Caco-2 (cell line): ENCODE measurements around the gene CDAN1. TPM values are rescaled to one million over a fixed set of nuclear protein-coding genes. Genes with fewer than 3 reads are reported as not detected.
A peak's percentile ranks its signal among the peaks of the same experiment; 100 is the strongest.

Source experiments
- BruUV-seq: library from RNA; stranded (reverse); fragments of 400-500 nt; replicated peaks from 2 replicates; lab custom pipeline; 2021; lab: Mats Ljungman, UMichigan
- CTCF ChIA-PET: fragments of 300-600 bp; sonication (Branson Sonifier 250); formaldehyde crosslinking; loops from one replicate; lab custom pipeline; 2022; ENCODE audit warnings: antibody characterized with exemption; lab: Charles Lee
- POLR2A ChIA-PET: fragments of 300-600 bp; sonication (Branson Sonifier 250); formaldehyde crosslinking; loops from one replicate; lab custom pipeline; 2022; ENCODE audit warnings: antibody characterized with exemption; lab: Charles Lee
- DNase-seq, 2 experiments: peaks; one replicate each; pipeline versions ENCODE4 v3.0.0 to v3.0.0-alpha.2; 2020 to 2022
- H3K27me3 ChIP-seq: replicated peaks from 2 replicates; pipeline ENCODE4 v1.6.0; 2011; ENCODE audit warnings: low read length; ENCODE audit not compliant: control insufficient read depth, insufficient read depth
- H3K36me3 ChIP-seq: 2 replicates; pipeline ENCODE4 v1.5.1; 2011; ENCODE audit warnings: low read length; ENCODE audit not compliant: control insufficient read depth, insufficient read depth
- H3K4me1 ChIP-seq: fragments of 250-450 bp; sonication (Bioruptor Pico); 2 replicates; pipeline ENCODE4 v1.5.1; 2020; ENCODE audit warnings: mild to moderate bottlenecking
- H3K4me3 ChIP-seq: 2 replicates; pipeline ENCODE4 v1.5.1; 2011; ENCODE audit warnings: low read depth, mild to moderate bottlenecking, control low read depth, low read length
- H3K9me3 ChIP-seq: fragments of 250-450 bp; sonication (Bioruptor Pico); 2 replicates; pipeline ENCODE4 v1.5.1; 2020; ENCODE audit warnings: mild to moderate bottlenecking, moderate library complexity
- H3K27ac Mint-ChIP-seq: one replicate; pipeline ENCODE4 v1.8.0; 2022; ENCODE audit warnings: mixed read lengths; ENCODE audit not compliant: unreplicated experiment
- H3K27me3 Mint-ChIP-seq: one replicate; pipeline ENCODE4 v1.8.0; 2022; ENCODE audit warnings: mixed read lengths; ENCODE audit not compliant: insufficient read depth, unreplicated experiment
- H3K36me3 Mint-ChIP-seq: one replicate; pipeline ENCODE4 v1.8.0; 2022; ENCODE audit warnings: mild to moderate bottlenecking, mixed read lengths; ENCODE audit not compliant: insufficient read depth, unreplicated experiment
- H3K4me1 Mint-ChIP-seq: one replicate; pipeline ENCODE4 v1.8.0; 2022; ENCODE audit warnings: low read depth, mixed read lengths; ENCODE audit not compliant: unreplicated experiment
- H3K4me3 Mint-ChIP-seq: one replicate; pipeline ENCODE4 v1.8.0; 2022; ENCODE audit warnings: mild to moderate bottlenecking, moderate library complexity, mixed read lengths; ENCODE audit not compliant: unreplicated experiment
- H3K9me3 Mint-ChIP-seq: one replicate; pipeline ENCODE4 v1.8.0; 2022; ENCODE audit warnings: mixed read lengths; ENCODE audit not compliant: unreplicated experiment
- intact Hi-C: fragments of 100-400 bp; cut with micrococcal nuclease; formaldehyde crosslinking; loops from one replicate; pipeline ENCODE4 v1.10.0; 2022; ENCODE audit not compliant: unreplicated experiment
- total RNA-seq: library from RNA; stranded (reverse); gene quantifications from 2 replicates; pipeline ENCODE4 v1.2.3, GENCODE V29; 2022
- TF ChIP-seq, protein P1 (sequence below), 2 experiments: fragments of 200-600 bp in 1 of 2; IDR thresholded peaks; 1 replicate in 1 of 2; 2 replicates in 1 of 2; pipeline versions ENCODE4 v1.5.1 to v1.8.0; 2011 to 2022; ENCODE audit warnings: antibody characterized with exemption in 1 of 2, control low read depth in 1 of 2, inconsistent platforms in 1 of 2, low read depth in 1 of 2, low read length in 1 of 2, mild to moderate bottlenecking in 1 of 2, moderate library complexity in 1 of 2; ENCODE audit not compliant: insufficient read depth in 1 of 2, severe bottlenecking in 1 of 2, unreplicated experiment in 1 of 2

The CDAN1 gene
- total RNA-seq, 1 experiment from 2014 or later, result 29.4 TPM

GRCh38 chr15:42735382-42736165, 1.4 kb downstream of the CDAN1 start:
- CTCF ChIA-PET, result no interaction called here
- Mint-ChIP-seq H3K4me1 (no peaks in the 10 kb centered on the region), H3K4me3 (peak overlapping the region; percentile 76), H3K27ac (no peak overlapping the region), H3K9me3 (no peaks in the 10 kb centered on the region), H3K36me3 (peaks cover 44% of the 10 kb centered on the region), H3K27me3 (no peaks in the 10 kb centered on the region)
- Histone ChIP-seq H3K9me3 (no peaks in the 10 kb centered on the region), H3K36me3 (peaks cover under 1% of the 10 kb centered on the region; the same call in 1 of the 2 replicates), H3K4me3 (peak overlapping the region; percentile 69), H3K27me3 (no peaks in the 10 kb centered on the region), H3K4me1 (no peaks in the 10 kb centered on the region; the same call in 1 of the 2 replicates)
- TF ChIP-seq, protein P1, sequence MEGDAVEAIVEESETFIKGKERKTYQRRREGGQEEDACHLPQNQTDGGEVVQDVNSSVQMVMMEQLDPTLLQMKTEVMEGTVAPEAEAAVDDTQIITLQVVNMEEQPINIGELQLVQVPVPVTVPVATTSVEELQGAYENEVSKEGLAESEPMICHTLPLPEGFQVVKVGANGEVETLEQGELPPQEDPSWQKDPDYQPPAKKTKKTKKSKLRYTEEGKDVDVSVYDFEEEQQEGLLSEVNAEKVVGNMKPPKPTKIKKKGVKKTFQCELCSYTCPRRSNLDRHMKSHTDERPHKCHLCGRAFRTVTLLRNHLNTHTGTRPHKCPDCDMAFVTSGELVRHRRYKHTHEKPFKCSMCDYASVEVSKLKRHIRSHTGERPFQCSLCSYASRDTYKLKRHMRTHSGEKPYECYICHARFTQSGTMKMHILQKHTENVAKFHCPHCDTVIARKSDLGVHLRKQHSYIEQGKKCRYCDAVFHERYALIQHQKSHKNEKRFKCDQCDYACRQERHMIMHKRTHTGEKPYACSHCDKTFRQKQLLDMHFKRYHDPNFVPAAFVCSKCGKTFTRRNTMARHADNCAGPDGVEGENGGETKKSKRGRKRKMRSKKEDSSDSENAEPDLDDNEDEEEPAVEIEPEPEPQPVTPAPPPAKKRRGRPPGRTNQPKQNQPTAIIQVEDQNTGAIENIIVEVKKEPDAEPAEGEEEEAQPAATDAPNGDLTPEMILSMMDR (IDR thresholded peaks at IDR 0.05; ENCODE audit: insufficient read depth in 1 of 2, low read depth in 1 of 2, low read length in 1 of 2, severe bottlenecking in 1 of 2, unreplicated experiment in 1 of 2), result no peak
- POLR2A ChIA-PET, result no interaction called here
- intact Hi-C loops, result no loop called here
- DNase-seq, result no peak
- TSS peak; percentile 39 for BruUV-seq

- BruUV-seq, result no TSS peak
- TF ChIP-seq, protein P1 (IDR thresholded peaks at IDR 0.05; ENCODE audit: insufficient read depth in 1 of 2, low read depth in 1 of 2, low read length in 1 of 2, severe bottlenecking in 1 of 2, unreplicated experiment in 1 of 2), result no peak
- intact Hi-C loops, result no loop called here
- Histone ChIP-seq H3K27me3 (no peaks in the 10 kb centered on the region), H3K4me1 (no peaks in the 10 kb centered on the region; the same call in 1 of the 2 replicates), H3K9me3 (no peaks in the 10 kb centered on the region), H3K36me3 (peaks cover 4% of the 10 kb centered on the region), H3K4me3 (no peak overlapping the region)
- Mint-ChIP-seq H3K4me3 (peak overlapping the region; percentile 56), H3K27me3 (no peaks in the 10 kb centered on the region), H3K27ac (no peak overlapping the region), H3K4me1 (no peaks in the 10 kb centered on the region), H3K36me3 (peaks cover 50% of the 10 kb centered on the region), H3K9me3 (no peaks in the 10 kb centered on the region)
- ChIA-PET CTCF (no interaction called here), POLR2A (interaction anchor here (0.6 kb wide), 1 partner anchor 197 kb away, joined by 3 read pairs; no protein-coding TSS in a partner anchor)
- no peak for DNase-seq
Measured at GRCh38 chr15:42734076-42734672, 2.8 kb downstream of the CDAN1 start.

DNA sequence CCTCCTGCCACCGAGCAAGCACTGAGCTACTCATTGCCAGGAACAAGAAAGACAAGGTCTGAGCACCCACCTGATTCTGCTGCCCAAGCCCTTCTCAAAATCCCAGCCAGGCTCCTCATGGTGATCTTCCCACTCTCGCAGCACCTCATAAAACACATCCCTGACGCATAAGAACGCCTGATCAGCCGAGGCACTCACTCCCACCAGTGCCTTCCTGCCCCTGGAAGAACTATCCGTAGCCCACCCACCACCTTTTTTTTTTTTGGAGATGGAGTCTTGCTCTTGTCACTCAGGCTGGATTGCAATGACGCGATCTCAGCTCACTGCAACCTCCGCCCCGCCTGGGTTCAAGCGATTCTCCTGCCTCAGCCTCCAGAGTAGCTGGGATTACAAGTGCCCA, 3.9 kb downstream of the CDAN1 start:
- H3K27ac Mint-ChIP-seq, result no peak overlapping the region
- peaks cover 53% of the 10 kb centered on the region for H3K36me3 Mint-ChIP-seq
- POLR2A ChIA-PET, result no interaction called here

More for the DNA sequence above, 3.9 kb downstream of the CDAN1 start:
- no peak overlapping the region for H3K4me3 ChIP-seq
- no TSS peak for BruUV-seq
- H3K9me3 Mint-ChIP-seq, result no peaks in the 10 kb centered on the region
- no peaks in the 10 kb centered on the region for H3K27me3 Mint-ChIP-seq
- H3K9me3 ChIP-seq, result no peaks in the 10 kb centered on the region
- no peaks in the 10 kb centered on the region; the same call in 1 of the 2 replicates for H3K4me1 ChIP-seq
- H3K4me1 Mint-ChIP-seq, result no peaks in the 10 kb centered on the region
- no peaks in the 10 kb centered on the region for H3K27me3 ChIP-seq
- no peak for DNase-seq
- TF ChIP-seq, protein P1 (IDR thresholded peaks at IDR 0.05; ENCODE audit: insufficient read depth in 1 of 2, low read depth in 1 of 2, low read length in 1 of 2, severe bottlenecking in 1 of 2, unreplicated experiment in 1 of 2), result no peak
- CTCF ChIA-PET, result no interaction called here
- intact Hi-C loops, result no loop called here
- H3K4me3 Mint-ChIP-seq, result no peak overlapping the region
- H3K36me3 ChIP-seq, result peaks cover 4% of the 10 kb centered on the region
